Measurements from ENCODE around the gene MAGEA9. TPM values are rescaled to one million over a fixed set of nuclear protein-coding genes. Genes with fewer than 3 reads are reported as not detected.
"Not testable (repeated sequence)": the region's sequence is repeated elsewhere in the genome, so short reads cannot be mapped to it uniquely, and the experiment has no call there.

The MAGEA9 gene
- polyA plus RNA-seq, 1 donor from 2014 or later: not detected

DNA sequence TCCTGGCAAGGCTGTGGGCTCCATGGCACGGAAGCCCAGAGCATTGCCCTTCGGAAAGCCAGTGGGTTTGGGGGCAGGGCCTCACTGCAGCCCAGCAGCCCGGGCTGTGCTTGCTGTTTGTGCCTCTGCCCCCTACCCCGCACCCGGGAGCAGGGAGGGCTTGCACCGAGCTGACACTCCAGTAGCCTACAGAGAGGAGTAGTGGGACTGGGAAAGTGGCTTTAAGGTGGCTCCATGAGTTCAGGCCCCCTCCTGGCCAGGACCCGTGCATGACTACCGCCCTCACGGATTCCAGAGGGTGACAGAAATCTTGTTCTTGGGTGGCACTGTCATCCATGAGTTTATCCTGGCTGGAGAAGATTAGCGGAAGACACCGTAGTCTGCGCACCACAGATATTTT, 11.4 kb upstream of the MAGEA9 start:
- H3K4me3 ChIP-seq (ENCODE audit: low read length); H3K4me2 ChIP-seq (ENCODE audit: low read length); H3K9me2 ChIP-seq (ENCODE audit: insufficient read depth, low read length); H3F3A ChIP-seq (ENCODE audit: insufficient read depth, low read length, poor library complexity, severe bottlenecking); H2AFZ ChIP-seq (ENCODE audit: low read depth, low read length); H3K27me3 ChIP-seq (ENCODE audit: insufficient read depth, low read depth, low read length); H3K36me3 ChIP-seq (ENCODE audit: insufficient read depth, low read length); H3K27ac ChIP-seq (ENCODE audit: low read length); H3K9me3 ChIP-seq (ENCODE audit: low read length); H3K79me2 ChIP-seq (replicated peaks; ENCODE audit: insufficient read depth, low read length); H3K9ac ChIP-seq (ENCODE audit: low read length); H4K20me1 ChIP-seq (ENCODE audit: insufficient read depth): not testable (repeated sequence)

- not testable (repeated sequence) for H3K9ac ChIP-seq (ENCODE audit: low read length); H3K27me3 ChIP-seq (ENCODE audit: insufficient read depth, low read depth, low read length); H3K9me3 ChIP-seq (ENCODE audit: low read length); H3K4me2 ChIP-seq (ENCODE audit: low read length); H3K79me2 ChIP-seq (replicated peaks; ENCODE audit: insufficient read depth, low read length); H3K36me3 ChIP-seq (ENCODE audit: insufficient read depth, low read length); H3K4me3 ChIP-seq (ENCODE audit: low read length); H4K20me1 ChIP-seq (ENCODE audit: insufficient read depth); H3K27ac ChIP-seq (ENCODE audit: low read length); H3F3A ChIP-seq (ENCODE audit: insufficient read depth, low read length, poor library complexity, severe bottlenecking); H3K9me2 ChIP-seq (ENCODE audit: insufficient read depth, low read length); H2AFZ ChIP-seq (ENCODE audit: low read depth, low read length)
Measured at GRCh38 chrX:149773026-149773425, 8.7 kb upstream of the MAGEA9 start.

- not testable (repeated sequence) for H4K20me1 ChIP-seq (ENCODE audit: insufficient read depth); H3K4me3 ChIP-seq (ENCODE audit: low read length); H3K36me3 ChIP-seq (ENCODE audit: insufficient read depth, low read length); H2AFZ ChIP-seq (ENCODE audit: low read depth, low read length); H3K9ac ChIP-seq (ENCODE audit: low read length); H3K9me2 ChIP-seq (ENCODE audit: insufficient read depth, low read length); H3K79me2 ChIP-seq (replicated peaks; ENCODE audit: insufficient read depth, low read length); H3K9me3 ChIP-seq (ENCODE audit: low read length); H3K27me3 ChIP-seq (ENCODE audit: insufficient read depth, low read depth, low read length); H3K4me2 ChIP-seq (ENCODE audit: low read length); H3F3A ChIP-seq (ENCODE audit: insufficient read depth, low read length, poor library complexity, severe bottlenecking); H3K27ac ChIP-seq (ENCODE audit: low read length)
Measured at GRCh38 chrX:149773768-149774167, 8.0 kb upstream of the MAGEA9 start, which contains the start of gene HSFX1. HSFX1 (plus strand) TSS chrX:149774068; CDS start chrX:149774682, 614 bp downstream.

DNA sequence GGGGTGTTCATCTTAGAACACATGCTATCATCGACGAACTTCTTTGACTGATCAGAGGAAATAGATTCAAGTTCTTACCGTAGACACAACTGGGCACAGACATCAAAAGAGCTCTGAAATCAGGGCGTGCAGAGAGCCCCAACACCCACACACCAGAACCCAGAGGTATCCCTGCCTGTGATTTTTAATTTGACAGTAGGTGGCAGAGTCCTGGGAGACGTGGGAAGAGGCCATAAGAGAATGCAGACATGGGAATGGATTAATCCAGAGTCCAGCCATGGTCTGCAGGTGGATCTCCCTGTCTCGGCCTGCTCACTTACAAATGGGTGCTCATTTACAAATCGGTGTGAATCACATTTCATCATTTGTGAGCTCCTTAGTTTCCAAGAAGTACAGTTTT, 3.7 kb upstream of the MAGEA9 start:
- H3K79me2 ChIP-seq (replicated peaks; ENCODE audit: insufficient read depth, low read length); H3K9ac ChIP-seq (ENCODE audit: low read length); H3F3A ChIP-seq (ENCODE audit: insufficient read depth, low read length, poor library complexity, severe bottlenecking); H4K20me1 ChIP-seq (ENCODE audit: insufficient read depth); H3K4me3 ChIP-seq (ENCODE audit: low read length); H3K36me3 ChIP-seq (ENCODE audit: insufficient read depth, low read length); H2AFZ ChIP-seq (ENCODE audit: low read depth, low read length); H3K27ac ChIP-seq (ENCODE audit: low read length); H3K4me2 ChIP-seq (ENCODE audit: low read length); H3K9me3 ChIP-seq (ENCODE audit: low read length); H3K27me3 ChIP-seq (ENCODE audit: insufficient read depth, low read depth, low read length); H3K9me2 ChIP-seq (ENCODE audit: insufficient read depth, low read length): not testable (repeated sequence)

DNA sequence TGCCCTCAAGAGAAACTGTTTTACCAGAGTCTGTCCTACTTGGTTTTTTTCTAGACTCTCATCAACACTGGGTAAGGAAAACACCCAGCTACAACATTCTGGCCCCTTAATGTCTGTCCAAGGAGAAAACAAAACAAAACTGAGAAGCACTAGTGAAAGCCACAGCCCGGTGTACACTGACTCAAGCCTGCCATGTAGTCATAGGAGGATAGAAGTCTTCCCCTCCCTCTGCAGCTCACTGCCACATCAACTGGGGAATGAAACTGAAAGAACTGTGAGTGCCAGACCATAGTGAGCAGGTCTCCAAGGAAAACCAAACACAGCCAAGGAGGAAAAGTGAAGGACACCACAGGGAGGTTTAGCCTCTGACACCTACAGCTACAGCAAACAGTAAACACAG, 13.8 kb downstream of the MAGEA9 start:
- H3K36me3 ChIP-seq (ENCODE audit: insufficient read depth, low read length); H3K4me2 ChIP-seq (ENCODE audit: low read length); H3K4me3 ChIP-seq (ENCODE audit: low read length); H4K20me1 ChIP-seq (ENCODE audit: insufficient read depth); H3K9ac ChIP-seq (ENCODE audit: low read length); H3K9me2 ChIP-seq (ENCODE audit: insufficient read depth, low read length); H3K27ac ChIP-seq (ENCODE audit: low read length); H3K27me3 ChIP-seq (ENCODE audit: insufficient read depth, low read depth, low read length); H3F3A ChIP-seq (ENCODE audit: insufficient read depth, low read length, poor library complexity, severe bottlenecking); H3K9me3 ChIP-seq (ENCODE audit: low read length); H2AFZ ChIP-seq (ENCODE audit: low read depth, low read length); H3K79me2 ChIP-seq (replicated peaks; ENCODE audit: insufficient read depth, low read length): not testable (repeated sequence)

- Histone ChIP-seq H3K4me3 (ENCODE audit: low read length) (no peak overlapping the region), H4K20me1 (ENCODE audit: insufficient read depth) (no peaks in the 10 kb centered on the region), H3F3A (ENCODE audit: insufficient read depth, low read length, poor library complexity, severe bottlenecking) (no peaks in the 10 kb centered on the region), H3K9me2 (ENCODE audit: insufficient read depth, low read length) (no peaks in the 10 kb centered on the region), H3K36me3 (ENCODE audit: insufficient read depth, low read length) (no peaks in the 10 kb centered on the region), H3K79me2 (replicated peaks; ENCODE audit: insufficient read depth, low read length) (no peaks in the 10 kb centered on the region), H3K9ac (ENCODE audit: low read length) (no peak overlapping the region), H3K27me3 (ENCODE audit: insufficient read depth, low read depth, low read length) (no peaks in the 10 kb centered on the region), H3K9me3 (ENCODE audit: low read length) (no peaks in the 10 kb centered on the region), H3K27ac (ENCODE audit: low read length) (peak overlapping the region; percentile 55), H2AFZ (ENCODE audit: low read depth, low read length) (no peak overlapping the region), H3K4me2 (ENCODE audit: low read length) (no peak overlapping the region)
- TF ChIP-seq POLR2AphosphoS5 (IDR thresholded peaks at IDR 0.05): no peak
- TF ChIP-seq RAD21 (conservative IDR thresholded peaks at IDR 0.05): no peak
- TF ChIP-seq EP300 (conservative IDR thresholded peaks at IDR 0.05; ENCODE audit: poor library complexity, severe bottlenecking): no peak
- TF ChIP-seq, protein P1, sequence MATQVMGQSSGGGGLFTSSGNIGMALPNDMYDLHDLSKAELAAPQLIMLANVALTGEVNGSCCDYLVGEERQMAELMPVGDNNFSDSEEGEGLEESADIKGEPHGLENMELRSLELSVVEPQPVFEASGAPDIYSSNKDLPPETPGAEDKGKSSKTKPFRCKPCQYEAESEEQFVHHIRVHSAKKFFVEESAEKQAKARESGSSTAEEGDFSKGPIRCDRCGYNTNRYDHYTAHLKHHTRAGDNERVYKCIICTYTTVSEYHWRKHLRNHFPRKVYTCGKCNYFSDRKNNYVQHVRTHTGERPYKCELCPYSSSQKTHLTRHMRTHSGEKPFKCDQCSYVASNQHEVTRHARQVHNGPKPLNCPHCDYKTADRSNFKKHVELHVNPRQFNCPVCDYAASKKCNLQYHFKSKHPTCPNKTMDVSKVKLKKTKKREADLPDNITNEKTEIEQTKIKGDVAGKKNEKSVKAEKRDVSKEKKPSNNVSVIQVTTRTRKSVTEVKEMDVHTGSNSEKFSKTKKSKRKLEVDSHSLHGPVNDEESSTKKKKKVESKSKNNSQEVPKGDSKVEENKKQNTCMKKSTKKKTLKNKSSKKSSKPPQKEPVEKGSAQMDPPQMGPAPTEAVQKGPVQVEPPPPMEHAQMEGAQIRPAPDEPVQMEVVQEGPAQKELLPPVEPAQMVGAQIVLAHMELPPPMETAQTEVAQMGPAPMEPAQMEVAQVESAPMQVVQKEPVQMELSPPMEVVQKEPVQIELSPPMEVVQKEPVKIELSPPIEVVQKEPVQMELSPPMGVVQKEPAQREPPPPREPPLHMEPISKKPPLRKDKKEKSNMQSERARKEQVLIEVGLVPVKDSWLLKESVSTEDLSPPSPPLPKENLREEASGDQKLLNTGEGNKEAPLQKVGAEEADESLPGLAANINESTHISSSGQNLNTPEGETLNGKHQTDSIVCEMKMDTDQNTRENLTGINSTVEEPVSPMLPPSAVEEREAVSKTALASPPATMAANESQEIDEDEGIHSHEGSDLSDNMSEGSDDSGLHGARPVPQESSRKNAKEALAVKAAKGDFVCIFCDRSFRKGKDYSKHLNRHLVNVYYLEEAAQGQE (IDR thresholded peaks at IDR 0.05; ENCODE audit: borderline replicate concordance): no peak
- no peak for TF ChIP-seq MXI1 (conservative IDR thresholded peaks at IDR 0.05; ENCODE audit: poor library complexity, severe bottlenecking)
- TF ChIP-seq EZH2 (IDR thresholded peaks at IDR 0.05; ENCODE audit: borderline replicate concordance, insufficient read depth, low read length, poor library complexity, severe bottlenecking): no peak
- TF ChIP-seq TAF1 (IDR thresholded peaks at IDR 0.05; ENCODE audit: low read depth): no peak
Measured at GRCh38 chrX:149799095-149799714, 17.5 kb downstream of the MAGEA9 start.
